ENCODE data around the gene MYOM1.

GRCh38 chr18:3184275-3184963 is 35.3 kb downstream of the MYOM1 start:
- TF ChIP-seq, protein P1, sequence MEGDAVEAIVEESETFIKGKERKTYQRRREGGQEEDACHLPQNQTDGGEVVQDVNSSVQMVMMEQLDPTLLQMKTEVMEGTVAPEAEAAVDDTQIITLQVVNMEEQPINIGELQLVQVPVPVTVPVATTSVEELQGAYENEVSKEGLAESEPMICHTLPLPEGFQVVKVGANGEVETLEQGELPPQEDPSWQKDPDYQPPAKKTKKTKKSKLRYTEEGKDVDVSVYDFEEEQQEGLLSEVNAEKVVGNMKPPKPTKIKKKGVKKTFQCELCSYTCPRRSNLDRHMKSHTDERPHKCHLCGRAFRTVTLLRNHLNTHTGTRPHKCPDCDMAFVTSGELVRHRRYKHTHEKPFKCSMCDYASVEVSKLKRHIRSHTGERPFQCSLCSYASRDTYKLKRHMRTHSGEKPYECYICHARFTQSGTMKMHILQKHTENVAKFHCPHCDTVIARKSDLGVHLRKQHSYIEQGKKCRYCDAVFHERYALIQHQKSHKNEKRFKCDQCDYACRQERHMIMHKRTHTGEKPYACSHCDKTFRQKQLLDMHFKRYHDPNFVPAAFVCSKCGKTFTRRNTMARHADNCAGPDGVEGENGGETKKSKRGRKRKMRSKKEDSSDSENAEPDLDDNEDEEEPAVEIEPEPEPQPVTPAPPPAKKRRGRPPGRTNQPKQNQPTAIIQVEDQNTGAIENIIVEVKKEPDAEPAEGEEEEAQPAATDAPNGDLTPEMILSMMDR (conservative IDR thresholded peaks at IDR 0.05): no peak
- TF ChIP-seq ZFX (IDR thresholded peaks at IDR 0.05): no peak
